ENCODE measurements around the gene SLC9A5. TPM values are rescaled to one million over a fixed set of nuclear protein-coding genes. Genes with fewer than 3 reads are reported as not detected.

The SLC9A5 gene
- 1 to 10 TPM in 1 of 3 donors, under 1 TPM in 2; 0.26 to 1.6 (median 0.82) TPM for polyA plus RNA-seq

- H3K27ac ChIP-seq (ENCODE audit: low read depth, low read length) = no peak within 1 kb of the TSS
Measured at GRCh38 chr16:67248401-67249177, at the start of gene SLC9A5. Gene SLC9A5 (plus strand): TSS chr16:67248979. CDS start chr16:67249015, 36 bp downstream.

GRCh38 chr16:67199011-67199807, 49.6 kb upstream of the SLC9A5 start, which contains the start of gene ELMO3:
Gene ELMO3 (plus strand): TSS chr16:67199131. CDS start chr16:67199327, 196 bp downstream.
- no peak within 1 kb of the TSS for H3K27ac ChIP-seq (ENCODE audit: low read depth, low read length)
- 24 to 67% (median 57%) methylated on average over 58 to 61 of the region's 61 CpGs for WGBS, 3 donors

More at GRCh38 chr16:67248401-67249177, at the start of gene SLC9A5:
- WGBS, 3 donors = 1% methylated on average over 71 to 75 of the region's 75 CpGs

- 19 to 63% (median 52%) methylated on average over 16 to 22 of the region's 22 CpGs for WGBS, 3 donors
- H3K27ac ChIP-seq (ENCODE audit: low read depth, low read length) = no peak overlapping the region
Measured at GRCh38 chr16:67199808-67200198, 49.0 kb upstream of the SLC9A5 start.

GRCh38 chr16:67200491-67200890, 48.3 kb upstream of the SLC9A5 start:
- H3K27ac ChIP-seq (ENCODE audit: low read depth, low read length) = no peak overlapping the region
- WGBS, 3 donors = 86 to 100% (median 96%) methylated on average over 8 of the region's 8 CpGs

GRCh38 chr16:67201411-67202345, 47.1 kb upstream of the SLC9A5 start:
- WGBS, 3 donors = 91 to 95% (median 95%) methylated on average over 38 to 40 of the region's 40 CpGs
- H3K27ac ChIP-seq (ENCODE audit: low read depth, low read length) = no peak overlapping the region

- no peak overlapping the region for H3K27ac ChIP-seq (ENCODE audit: low read depth, low read length)
- 93 to 95% (median 95%) methylated on average over 12 of the region's 12 CpGs for WGBS, 3 donors
Measured at GRCh38 chr16:67202426-67202825, 46.4 kb upstream of the SLC9A5 start.

GRCh38 chr16:67202956-67203493, 45.8 kb upstream of the SLC9A5 start:
- no peak overlapping the region for H3K27ac ChIP-seq (ENCODE audit: low read depth, low read length)
- 88 to 94% (median 90%) methylated on average over 23 of the region's 23 CpGs for WGBS, 3 donors

- no peak overlapping the region for H3K27ac ChIP-seq (ENCODE audit: low read depth, low read length)
- WGBS, 3 donors = 73 to 89% (median 74%) methylated on average over 4 of the region's 4 CpGs
Measured at GRCh38 chr16:67204076-67204475, 44.7 kb upstream of the SLC9A5 start.

GRCh38 chr16:67206129-67206837, 42.5 kb upstream of the SLC9A5 start:
- WGBS, 3 donors = 94 to 96% (median 94%) methylated on average over 8 of the region's 8 CpGs
- H3K27ac ChIP-seq (ENCODE audit: low read depth, low read length) = no peak overlapping the region

GRCh38 chr16:67206838-67207248, 41.9 kb upstream of the SLC9A5 start:
- 93 to 97% (median 94%) methylated on average over 3 of the region's 3 CpGs for WGBS, 3 donors
- no peak overlapping the region for H3K27ac ChIP-seq (ENCODE audit: low read depth, low read length)

GRCh38 chr16:67207249-67208091, 41.3 kb upstream of the SLC9A5 start:
- H3K27ac ChIP-seq (ENCODE audit: low read depth, low read length) = no peak overlapping the region
- 75 to 80% (median 78%) methylated on average over 21 of the region's 21 CpGs for WGBS, 3 donors

GRCh38 chr16:67208154-67208896, 40.5 kb upstream of the SLC9A5 start:
- WGBS, 3 donors = 78 to 94% (median 94%) methylated on average over 11 of the region's 11 CpGs
- no peak overlapping the region for H3K27ac ChIP-seq (ENCODE audit: low read depth, low read length)

- no peak overlapping the region for H3K27ac ChIP-seq (ENCODE audit: low read depth, low read length)
- WGBS, 3 donors = 86 to 93% (median 91%) methylated on average over 7 to 8 of the region's 8 CpGs
Measured at GRCh38 chr16:67209565-67209964, 39.2 kb upstream of the SLC9A5 start.

GRCh38 chr16:67210069-67210937, 38.5 kb upstream of the SLC9A5 start:
- H3K27ac ChIP-seq (ENCODE audit: low read depth, low read length) = no peak overlapping the region
- 89 to 92% (median 90%) methylated on average over 22 to 25 of the region's 25 CpGs for WGBS, 3 donors

GRCh38 chr16:67211674-67212073, 37.1 kb upstream of the SLC9A5 start:
- WGBS, 3 donors = 77 to 91% (median 80%) methylated on average over 7 of the region's 7 CpGs
- H3K27ac ChIP-seq (ENCODE audit: low read depth, low read length) = no peak overlapping the region
